K562 (cell line): ENCODE measurements around the gene TRMT10A. TPM values are rescaled to one million over a fixed set of nuclear protein-coding genes. Genes with fewer than 3 reads are reported as not detected.

Experiments used
- ATAC-seq: fragments of 200-7000 bp; cut with Tn5 transposase; 3 replicates; pipeline ENCODE4 v1.9.1; 2020; ENCODE audit warnings: moderate library complexity
- BruUV-seq: library from RNA; stranded (reverse); fragments of 400-500 nt; replicated peaks from 2 replicates; lab custom pipeline; 2021; lab: Mats Ljungman, UMichigan
- CTCF ChIA-PET: fragments of 300-600 bp; formaldehyde crosslinking; extraction: SDS; loops from one replicate; lab custom pipeline; 2021; ENCODE audit warnings: low intra/inter-chr PET ratio; lab: Yijun Ruan, JAX
- POLR2A ChIA-PET: fragments of 300-600, 350-650 bp; sonication (Branson Sonifier 250); formaldehyde crosslinking; extraction: SDS; loops from one replicate; lab custom pipeline; 2021; ENCODE audit warnings: antibody characterized with exemption, inconsistent platforms; lab: Yijun Ruan, JAX
- DNase-seq, 4 experiments: peaks; one replicate each; pipeline versions ENCODE4 v3.0.0 to v3.0.0-alpha.2; 2011 to 2018; ENCODE audit warnings: low spot score in 3 of 4, mixed read lengths in 3 of 4; ENCODE audit errors: extremely low read depth in 1 of 4
- FAIRE-seq: peaks from 2 replicates; lab custom pipeline; 2011; peaks lifted over from hg19 to GRCh38; lab: Jason Lieb, UNC
- H2AFZ ChIP-seq: 2 replicates; pipeline ENCODE4 v1.6.0; 2011; ENCODE audit warnings: low read depth, low read length, control low read depth, inconsistent platforms
- H3K27ac ChIP-seq: fragments of 200-600 bp; 3 replicates; pipeline ENCODE4 v1.8.0; 2011; ENCODE audit warnings: low read depth, mild to moderate bottlenecking, control low read depth, inconsistent platforms, low read length, moderate library complexity, mixed read lengths; ENCODE audit errors: extremely low read depth
- H3K27me3 ChIP-seq, 2 experiments: fragments of 300-600 bp in 1 of 2; 2 replicates in 1 of 2; 3 replicates in 1 of 2; pipeline versions ENCODE4 v1.6.0 to v1.8.0; 2011; ENCODE audit warnings: inconsistent platforms in 2 of 2, low read length in 2 of 2, mild to moderate bottlenecking in 1 of 2, mixed read lengths in 1 of 2, moderate library complexity in 1 of 2; ENCODE audit not compliant: control insufficient read depth in 2 of 2, insufficient read depth in 2 of 2
- H3K36me3 ChIP-seq: fragments of 300-600 bp; 3 replicates; pipeline ENCODE4 v1.8.0; 2011; ENCODE audit warnings: mild to moderate bottlenecking, low read length, inconsistent platforms; ENCODE audit not compliant: control insufficient read depth, insufficient read depth
- H3K4me1 ChIP-seq, 2 experiments: fragments of 200-600 bp in 1 of 2; replicated peaks in 1 of 2; 2 replicates in 1 of 2; 3 replicates in 1 of 2; pipeline versions ENCODE4 v1.5.1 to v1.8.0; 2011; ENCODE audit warnings: inconsistent platforms in 2 of 2, low read length in 2 of 2, mild to moderate bottlenecking in 1 of 2, mixed read lengths in 1 of 2, moderate library complexity in 1 of 2; ENCODE audit not compliant: control insufficient read depth in 2 of 2, insufficient read depth in 2 of 2
- H3K4me2 ChIP-seq: 2 replicates; pipeline ENCODE4 v1.6.1; 2011; ENCODE audit warnings: low read length, control low read depth, inconsistent platforms, mixed read lengths; ENCODE audit not compliant: insufficient read depth
- H3K4me3 ChIP-seq: fragments of 200-600 bp; sonication (generic), shearing (Covaris generic); 2 replicates; pipeline ENCODE4 v1.5.1; 2016; ENCODE audit warnings: control low read depth, inconsistent platforms
- H3K79me2 ChIP-seq: fragments of 200-600 bp; 3 replicates; pipeline ENCODE4 v1.8.0; 2011; ENCODE audit warnings: low read length, inconsistent platforms; ENCODE audit not compliant: control insufficient read depth, insufficient read depth
- H3K9ac ChIP-seq, 2 experiments: 2 replicates each; pipeline versions ENCODE4 v1.6.0 to v1.6.1; 2011; ENCODE audit warnings: low read depth in 2 of 2, low read length in 2 of 2, control low read depth in 1 of 2, inconsistent platforms in 1 of 2, mild to moderate bottlenecking in 1 of 2, mixed read lengths in 1 of 2; ENCODE audit not compliant: insufficient read depth in 1 of 2
- H3K9me1 ChIP-seq: one replicate; pipeline ENCODE4 v1.6.0; 2011; ENCODE audit warnings: inconsistent platforms, mild to moderate bottlenecking, low read length, moderate library complexity; ENCODE audit not compliant: control insufficient read depth, insufficient read depth
- H3K9me3 ChIP-seq: replicated peaks from 2 replicates; pipeline ENCODE4 v1.5.1; 2011; ENCODE audit warnings: low read depth, low read length, inconsistent platforms; ENCODE audit not compliant: control insufficient read depth, insufficient read depth
- H4K20me1 ChIP-seq: replicated peaks from 2 replicates; pipeline ENCODE4 v1.6.1; 2011; ENCODE audit warnings: low read length, inconsistent platforms, mixed read lengths; ENCODE audit not compliant: control insufficient read depth, insufficient read depth
- DDX20 ChIP-seq: fragments of 450-650 bp; IDR thresholded peaks from 2 replicates; pipeline ENCODE4 v1.6.1; 2016; ENCODE audit warnings: missing genetic modification characterization, low read depth, mild to moderate bottlenecking, missing compliant biosample characterization, moderate library complexity
- JUNB ChIP-seq: fragments of 450-650 bp; formaldehyde crosslinking; conservative IDR thresholded peaks from 2 replicates; pipeline ENCODE4 v1.4.0; 2020; ENCODE audit warnings: mild to moderate bottlenecking
- MAX ChIP-seq: sonication (generic); formaldehyde crosslinking; IDR thresholded peaks from 2 replicates; pipeline ENCODE4 v1.9.0; 2022; ENCODE audit warnings: mild to moderate bottlenecking, missing genetic modification reagents
- MTA2 ChIP-seq: fragments of 450-650 bp; IDR thresholded peaks from 2 replicates; pipeline ENCODE4 v1.6.1; 2016; ENCODE audit warnings: low read depth
- PCBP2 ChIP-seq: fragments of 200-400 bp; formaldehyde crosslinking; IDR thresholded peaks from 2 replicates; pipeline ENCODE4 v1.6.1; 2018; ENCODE audit warnings: low read length, low read depth, mild to moderate bottlenecking, moderate library complexity; ENCODE audit not compliant: poor library complexity, severe bottlenecking
- PHB2 ChIP-seq: fragments of 450-650 bp; IDR thresholded peaks from 2 replicates; pipeline ENCODE4 v1.6.1; 2017; ENCODE audit warnings: low read depth
- PHF8 ChIP-seq: fragments of 200-600 bp; sonication (generic); IDR thresholded peaks from 2 replicates; pipeline ENCODE4 v1.6.1; 2012; ENCODE audit warnings: mixed run types, mild to moderate bottlenecking, inconsistent platforms, low read length, moderate library complexity, borderline replicate concordance
- PKNOX1 ChIP-seq: fragments of 450-650 bp; IDR thresholded peaks from 2 replicates; pipeline ENCODE4 v1.6.1; 2016
- SETDB1 ChIP-seq: IDR thresholded peaks from one replicate; pipeline ENCODE4 v1.6.1; 2012; ENCODE audit warnings: low read length, control low read depth, inconsistent platforms
- SNAPC5 ChIP-seq: fragments of 250-450 bp; sonication (Bioruptor Pico); IDR thresholded peaks from 2 replicates; pipeline ENCODE4 v1.8.0; 2021; ENCODE audit warnings: moderate library complexity, mild to moderate bottlenecking, inconsistent platforms
- TRIM24 ChIP-seq, 2 experiments: fragments of 450-650 bp; IDR thresholded peaks; 2 replicates each; pipeline ENCODE4 v1.6.1; 2016
- ZNF518B ChIP-seq: fragments of 250-450 bp; sonication (Bioruptor Pico); IDR thresholded peaks from 2 replicates; pipeline ENCODE4 v1.5.0; 2021; ENCODE audit warnings: mild to moderate bottlenecking, moderate library complexity
- ZNF586 ChIP-seq: fragments of 450-650 bp; formaldehyde crosslinking; conservative IDR thresholded peaks from 2 replicates; pipeline ENCODE4 v1.4.0; 2020; ENCODE audit warnings: mild to moderate bottlenecking, moderate library complexity
- ZSCAN32 ChIP-seq: fragments of 450-650 bp; formaldehyde crosslinking; IDR thresholded peaks from 2 replicates; pipeline ENCODE4 v1.4.0; 2020; ENCODE audit warnings: mild to moderate bottlenecking, moderate library complexity
- WGBS: fragments of 100-300 bp; shearing (Covaris generic); methylation state at CpG from one replicate; pipeline ENCODE4 v1.1.6; 2016; ENCODE audit warnings: low coverage, mixed read lengths; ENCODE audit not compliant: insufficient coverage; ENCODE audit errors: missing lambda C conversion rate; 5-methylcytosine and 5-hydroxymethylcytosine counted together
- in situ Hi-C: fragments of 300-500 bp; cut with MboI; formaldehyde crosslinking; loops from 4 replicates; pipeline ENCODE4 v1.15.0; 2018; ENCODE audit warnings: inconsistent platforms, mixed read lengths
- intact Hi-C: fragments of 100-400 bp; cut with micrococcal nuclease; formaldehyde crosslinking; loops from 2 replicates; pipeline ENCODE4 v1.14.2; 2022
- polyA plus RNA-seq, 8 experiments: library from polyadenylated mRNA; depleted of rRNA in 4 of 8; stranded (reverse) in 5 of 8; unstranded in 3 of 8; fragments of >200 nt; fragmentation: Nextera tagmentation in 2 of 8; fragmentation: Illumina TruSeq in 1 of 8; extraction: Ambion mirVana in 2 of 8; extraction: Trizol in 1 of 8; gene quantifications; 2 replicates each; pipeline versions ENCODE4 v1.2.1 to v1.2.3, GENCODE V29; 2011 to 2014; ENCODE audit warnings: inconsistent platforms in 1 of 8, missing spikeins in 1 of 8
- total RNA-seq, 7 experiments: library from RNA; depleted of rRNA in 6 of 7; stranded (reverse); fragments of >200 nt in 6 of 7; fragmentation: Illumina TruSeq in 2 of 7; extraction: Trizol in 2 of 7; gene quantifications; 2 replicates each; pipeline versions ENCODE4 v1.2.1 to v1.2.3, GENCODE V29; 2011 to 2021; ENCODE audit warnings: low replicate concordance in 1 of 7

The TRMT10A gene
- total and polyA plus RNA-seq, 9 of the 15 experiments (the other 6 are each of a cell fraction or from before 2014, with no cell fraction given) = 6.5 to 16.1 (median 12.7) TPM

- 6% methylated on average over 6 of the region's 6 CpGs for WGBS
- no peaks in the 10 kb centered on the region for H3K79me2 ChIP-seq
- no peaks in the 10 kb centered on the region for H3K36me3 ChIP-seq
- no peak overlapping the region for H3K4me2 ChIP-seq
- no peak overlapping the region for H2AFZ ChIP-seq
- ChIA-PET CTCF (no interaction called here), POLR2A (no interaction called here)
- no peak for DNase-seq
- no peaks in the 10 kb centered on the region; a peak in 1 of 5 replicates for H3K27me3 ChIP-seq
- in situ Hi-C loops = no loop called here
- no peaks in the 10 kb centered on the region for H4K20me1 ChIP-seq
- H3K4me3 ChIP-seq = no peak overlapping the region
- BruUV-seq = no TSS peak
- H3K9me1 ChIP-seq = no peaks in the 10 kb centered on the region
- no peak for ATAC-seq
- no peak for TF ChIP-seq DDX20
- no peak for TF ChIP-seq PHB2
- TF ChIP-seq TRIM24 (IDR thresholded peaks at IDR 0.05) = no peak
- TF ChIP-seq SETDB1 = no peak
- TF ChIP-seq MAX (CRISPR knock-in tag) = no peak
- TF ChIP-seq PCBP2 = no peak
- TF ChIP-seq JUNB (CRISPR knock-in tag) = no peak
- no peak for TF ChIP-seq ZNF518B (CRISPR knock-in tag)
- no peak for TF ChIP-seq ZSCAN32
- no peak for TF ChIP-seq ZNF586 (CRISPR knock-in tag)
- TF ChIP-seq PHF8 = no peak
- TF ChIP-seq PKNOX1 = no peak
- no peak for TF ChIP-seq SNAPC5
- TF ChIP-seq MTA2 = no peak
- TF ChIP-seq, all 486 proteins: peak for 0
- FAIRE-seq = no peak
- intact Hi-C loops = no loop called here
- H3K9me3 ChIP-seq = no peaks in the 10 kb centered on the region
- H3K27ac ChIP-seq = no peak overlapping the region
- H3K9ac ChIP-seq = no peak overlapping the region
- no peaks in the 10 kb centered on the region for H3K4me1 ChIP-seq
Observed at GRCh38 chr4:99572527-99573240, 8.8 kb upstream of the TRMT10A start.
